OCI-LY7 (cell line): ENCODE results near the gene MAP4K2. TPM values are rescaled to one million over a fixed set of nuclear protein-coding genes. Genes with fewer than 3 reads are reported as not detected.

Source experiments
- BruUV-seq: library from RNA; stranded (reverse); fragments of 400-500 nt; replicated peaks from 2 replicates; lab custom pipeline; 2021; lab: Mats Ljungman, UMichigan
- CTCF ChIA-PET: fragments of 300-600 bp; sonication (Branson Sonifier 250); formaldehyde crosslinking; loops from one replicate; lab custom pipeline; 2022; ENCODE audit warnings: antibody characterized with exemption; ENCODE audit not compliant: unreplicated experiment; lab: Charles Lee
- POLR2A ChIA-PET: fragments of 300-600 bp; sonication (Branson Sonifier 250); formaldehyde crosslinking; loops from one replicate; lab custom pipeline; 2022; ENCODE audit warnings: antibody characterized with exemption; lab: Charles Lee
- DNase-seq: peaks from one replicate; pipeline ENCODE4 v3.0.0-alpha.2; 2015; ENCODE audit warnings: low spot score
- H2AFZ ChIP-seq: fragments of 200-600 bp; sonication (generic), shearing (Covaris generic); 2 replicates; pipeline ENCODE4 v1.6.1; 2014; ENCODE audit warnings: mild to moderate bottlenecking, antibody characterized with exemption, low read length, moderate library complexity
- H3K27ac ChIP-seq: fragments of 200-600 bp; sonication (generic); 2 replicates; pipeline ENCODE4 v1.5.1; 2014; ENCODE audit warnings: mixed run types, low read depth, mild to moderate bottlenecking, moderate library complexity, low read length, inconsistent platforms; ENCODE audit not compliant: poor library complexity, severe bottlenecking
- H3K36me3 ChIP-seq: fragments of 200-600 bp; sonication (generic); 2 replicates; pipeline ENCODE4 v1.6.1; 2014; ENCODE audit warnings: mild to moderate bottlenecking, antibody characterized with exemption, low read length, moderate library complexity, mixed read lengths; ENCODE audit not compliant: insufficient read depth
- H3K4me1 ChIP-seq: fragments of 200-600 bp; sonication (generic); 2 replicates; pipeline ENCODE4 v1.5.1; 2014; ENCODE audit warnings: mild to moderate bottlenecking, low read length; ENCODE audit not compliant: insufficient read depth, poor library complexity, severe bottlenecking
- H3K4me2 ChIP-seq: fragments of 200-600 bp; sonication (generic); 2 replicates; pipeline ENCODE4 v1.6.1; 2014; ENCODE audit warnings: mild to moderate bottlenecking, low read length
- H3K4me3 ChIP-seq: fragments of 200-600 bp; sonication (generic); 2 replicates; pipeline ENCODE4 v1.5.1; 2014; ENCODE audit warnings: mild to moderate bottlenecking, low read depth, low read length; ENCODE audit not compliant: poor library complexity, severe bottlenecking
- H3K79me2 ChIP-seq: fragments of 200-600 bp; sonication (generic); 2 replicates; pipeline ENCODE4 v1.6.1; 2016; ENCODE audit warnings: low read depth, mild to moderate bottlenecking, low read length, moderate library complexity, mixed read lengths; ENCODE audit not compliant: insufficient read depth
- H3K9me2 ChIP-seq: fragments of 200-600 bp; sonication (generic); 2 replicates; pipeline ENCODE4 v1.6.1; 2016; ENCODE audit warnings: mild to moderate bottlenecking, low read length, mixed read lengths; ENCODE audit not compliant: insufficient read depth
- H3K9me3 ChIP-seq: fragments of 200-600 bp; sonication (generic); 2 replicates; pipeline ENCODE4 v1.6.1; 2014; ENCODE audit warnings: mild to moderate bottlenecking, mixed run types, low read length, mixed read lengths
- H4K20me1 ChIP-seq: fragments of 200-600 bp; sonication (generic); 2 replicates; pipeline ENCODE4 v1.6.1; 2014; ENCODE audit warnings: mild to moderate bottlenecking, antibody characterized with exemption, low read length, moderate library complexity, mixed read lengths; ENCODE audit not compliant: insufficient read depth
- CTCF ChIP-seq: fragments of 200-600 bp; sonication (generic); conservative IDR thresholded peaks from 2 replicates; pipeline ENCODE4 v1.5.1; 2014; ENCODE audit warnings: mild to moderate bottlenecking, antibody characterized with exemption, low read length, moderate library complexity, mixed read lengths
- EZH2phosphoT487 ChIP-seq: fragments of 200-600 bp; sonication (generic); IDR thresholded peaks from 2 replicates; pipeline ENCODE4 v1.6.1; 2018; ENCODE audit warnings: low read depth, borderline replicate concordance, mild to moderate bottlenecking, mixed run types, antibody characterized with exemption, low read length, moderate library complexity, mixed read lengths
- intact Hi-C: fragments of 100-400 bp; cut with micrococcal nuclease; formaldehyde crosslinking; loops from one replicate; pipeline ENCODE4 v1.10.0; 2022; ENCODE audit not compliant: unreplicated experiment
- total RNA-seq, 2 experiments: library from RNA; depleted of rRNA in 1 of 2; stranded (reverse); fragments of >200 nt in 1 of 2; shearing (Covaris generic) in 1 of 2; gene quantifications; 2 replicates each; pipeline ENCODE4 v1.2.3, GENCODE V29; 2014 to 2022

The MAP4K2 gene
- total RNA-seq, 2 experiments from 2014 or later = 110 to 115 TPM

- no peaks in the 10 kb centered on the region for H4K20me1 ChIP-seq
- peak overlapping the region; percentile 13; the same call in 1 of the 2 replicates for H2AFZ ChIP-seq
- peak overlapping the region; percentile 55 for H3K4me2 ChIP-seq
- CTCF ChIA-PET = interaction anchor here (0.6 to 4.1 kb wide), 22 partner anchors 10 to 283 kb away, joined by 3 to 24 read pairs (median 5); partner anchors contain the start of gene PPP2R5B
- H3K9me2 ChIP-seq = no peaks in the 10 kb centered on the region
- POLR2A ChIA-PET = interaction anchor here (0.5 to 7.7 kb wide), 14 partner anchors 15 to 555 kb away, joined by 3 to 178 read pairs (median 4); partner anchors contain the start of genes EHD1 and RASGRP2
- no TSS peak for BruUV-seq
- H3K79me2 ChIP-seq = no peaks in the 10 kb centered on the region
- intact Hi-C loops = loop anchor here (2.0 to 10.0 kb wide), 4 partner anchors 178 to 466 kb away; partner anchors contain the start of genes CAPN1, CDC42EP2, CDCA5 and SNX15
- no peaks in the 10 kb centered on the region for H3K9me3 ChIP-seq
- peaks cover 17% of the 10 kb centered on the region; the same call in 1 of the 2 replicates for H3K36me3 ChIP-seq
- peak overlapping the region; percentile 4 for H3K4me3 ChIP-seq
- H3K4me1 ChIP-seq = peaks cover 81% of the 10 kb centered on the region
- DNase-seq = peak; percentile 80
- TF ChIP-seq EZH2phosphoT487 (no peak), CTCF (peak; percentile 73)
- peak overlapping the region; percentile 92 for H3K27ac ChIP-seq
Measured at GRCh38 chr11:64848826-64849597, 46.0 kb upstream of the MAP4K2 start.

GRCh38 chr11:64848214-64848825 lies 45.3 kb upstream of the MAP4K2 start:
- peak overlapping the region; percentile 4 for H3K4me3 ChIP-seq

More at GRCh38 chr11:64848214-64848825, 45.3 kb upstream of the MAP4K2 start:
- CTCF ChIA-PET = interaction anchor here (0.6 to 4.1 kb wide), 20 partner anchors 11 to 283 kb away, joined by 3 to 24 read pairs (median 5); partner anchors contain the start of genes MAP4K2 and PPP2R5B
- Histone ChIP-seq H3K9me3 (no peaks in the 10 kb centered on the region), H3K27ac (peak overlapping the region; percentile 92), H4K20me1 (no peaks in the 10 kb centered on the region), H2AFZ (peak overlapping the region; percentile 13; the same call in 1 of the 2 replicates), H3K4me2 (peak overlapping the region; percentile 55), H3K9me2 (no peaks in the 10 kb centered on the region), H3K36me3 (peaks cover 11% of the 10 kb centered on the region; the same call in 1 of the 2 replicates), H3K79me2 (no peaks in the 10 kb centered on the region), H3K4me1 (peaks cover 81% of the 10 kb centered on the region)
- BruUV-seq = no TSS peak
- TF ChIP-seq EZH2phosphoT487 (no peak), CTCF (no peak)
- DNase-seq = no peak
- POLR2A ChIA-PET = interaction anchor here (0.5 to 7.7 kb wide), 18 partner anchors 16 to 556 kb away, joined by 3 to 178 read pairs (median 4); partner anchors contain the start of genes EHD1, MEN1 and RASGRP2
- intact Hi-C loops = loop anchor here (2.0 to 10.0 kb wide), 4 partner anchors 179 to 466 kb away; partner anchors contain the start of genes CAPN1, CDC42EP2, CDCA5 and SNX15
